Measurements from ENCODE around the gene USP49. TPM values are rescaled to one million over a fixed set of nuclear protein-coding genes. Genes with fewer than 3 reads are reported as not detected.

Gene USP49
- total and polyA plus RNA-seq, 2 of the 13 experiments (the other 11 are each of a cell fraction or from before 2014, with no cell fraction given) = 2.9 to 4.3 TPM

- TF ChIP-seq, protein P1, sequence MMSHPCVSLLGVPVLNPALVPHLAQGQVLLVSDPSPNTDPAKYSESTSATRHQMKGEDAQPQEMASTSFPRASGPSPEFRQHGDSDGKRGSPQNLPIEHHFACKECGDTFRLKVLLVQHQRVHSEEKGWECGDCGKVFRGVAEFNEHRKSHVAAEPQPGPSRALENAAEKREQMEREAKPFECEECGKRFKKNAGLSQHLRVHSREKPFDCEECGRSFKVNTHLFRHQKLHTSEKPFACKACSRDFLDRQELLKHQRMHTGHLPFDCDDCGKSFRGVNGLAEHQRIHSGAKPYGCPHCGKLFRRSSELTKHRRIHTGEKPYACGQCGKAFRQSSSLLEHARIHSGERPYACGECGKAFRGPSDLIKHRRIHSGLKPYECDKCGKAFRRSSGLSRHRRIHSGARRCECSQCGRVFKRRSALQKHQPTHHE (CRISPR knock-in tag; IDR thresholded peaks at IDR 0.05; ENCODE audit: borderline replicate concordance) = no peak
- TF ChIP-seq ZNF570 (CRISPR knock-in tag; IDR thresholded peaks at IDR 0.05; ENCODE audit: borderline replicate concordance) = no peak
- no peak for TF ChIP-seq ZNF460 (CRISPR knock-in tag; IDR thresholded peaks at IDR 0.05; ENCODE audit: borderline replicate concordance)
- TF ChIP-seq ZNF543 (CRISPR knock-in tag; IDR thresholded peaks at IDR 0.05) = no peak
- TF ChIP-seq SATB2 (CRISPR knock-in tag; IDR thresholded peaks at IDR 0.05) = no peak
- TF ChIP-seq PPARG (CRISPR knock-in tag; conservative IDR thresholded peaks at IDR 0.05) = no peak
- TF ChIP-seq, protein P2, sequence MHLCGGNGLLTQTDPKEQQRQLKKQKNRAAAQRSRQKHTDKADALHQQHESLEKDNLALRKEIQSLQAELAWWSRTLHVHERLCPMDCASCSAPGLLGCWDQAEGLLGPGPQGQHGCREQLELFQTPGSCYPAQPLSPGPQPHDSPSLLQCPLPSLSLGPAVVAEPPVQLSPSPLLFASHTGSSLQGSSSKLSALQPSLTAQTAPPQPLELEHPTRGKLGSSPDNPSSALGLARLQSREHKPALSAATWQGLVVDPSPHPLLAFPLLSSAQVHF (CRISPR knock-in tag; IDR thresholded peaks at IDR 0.05) = no peak
- no peak for TF ChIP-seq THAP8 (CRISPR knock-in tag; IDR thresholded peaks at IDR 0.05; ENCODE audit: borderline replicate concordance)
- no peak for TF ChIP-seq BRF2 (CRISPR knock-in tag; IDR thresholded peaks at IDR 0.05)
- TF ChIP-seq HOMEZ (CRISPR knock-in tag; IDR thresholded peaks at IDR 0.05; ENCODE audit: low read depth) = no peak
- no peak for TF ChIP-seq KDM3A (CRISPR knock-in tag; IDR thresholded peaks at IDR 0.05; ENCODE audit: low read depth)
- TF ChIP-seq KMT2A (CRISPR knock-in tag; IDR thresholded peaks at IDR 0.05) = no peak
- no peak for TF ChIP-seq RARG (CRISPR knock-in tag; IDR thresholded peaks at IDR 0.05; ENCODE audit: low read depth)
- no peak for TF ChIP-seq NONO (IDR thresholded peaks at IDR 0.05)
- no peak for TF ChIP-seq NONO (CRISPR knock-in tag; conservative IDR thresholded peaks at IDR 0.05)
- no peak for TF ChIP-seq ZNF296 (CRISPR knock-in tag; conservative IDR thresholded peaks at IDR 0.05)
- TF ChIP-seq ZSCAN25 (CRISPR knock-in tag; IDR thresholded peaks at IDR 0.05) = no peak
- TF ChIP-seq XBP1 (CRISPR knock-in tag; IDR thresholded peaks at IDR 0.05) = no peak
Observed at GRCh38 chr6:41769376-41769775, 125.8 kb downstream of the USP49 start (continued).
